GM18520 (cell line): Measurements from ENCODE around the gene HOXA10.

Experiments used
- ATAC-seq: cut with Tn5 transposase; IDR thresholded peaks from one replicate; pipeline ENCODE4 v1.9.1; 2021; ENCODE audit not compliant: unreplicated experiment

HOXA10 gene

DNA sequence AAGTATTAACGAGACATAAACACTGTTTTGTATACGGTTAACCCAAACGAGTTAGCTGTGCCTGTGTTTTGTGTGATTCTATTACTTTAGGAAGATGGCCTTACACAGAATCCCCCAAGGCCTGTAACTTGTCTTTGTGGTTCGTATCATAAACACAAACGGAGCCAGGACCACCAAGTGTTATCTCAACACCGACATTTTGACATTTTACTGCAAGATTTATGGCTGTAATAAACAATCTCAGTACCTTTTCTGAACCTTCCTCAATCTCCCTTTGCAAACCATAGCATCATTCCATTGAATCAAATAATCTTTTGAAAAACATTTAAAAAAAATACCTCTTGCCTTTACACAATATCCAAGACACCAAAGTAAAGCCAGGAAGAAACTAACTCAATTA is 41.1 kb downstream of the HOXA10 start:
- no peak for ATAC-seq

- ATAC-seq = no peak
These were observed 41.9 kb downstream of the HOXA10 start for GRCh38 chr7:27132214-27132613.

DNA sequence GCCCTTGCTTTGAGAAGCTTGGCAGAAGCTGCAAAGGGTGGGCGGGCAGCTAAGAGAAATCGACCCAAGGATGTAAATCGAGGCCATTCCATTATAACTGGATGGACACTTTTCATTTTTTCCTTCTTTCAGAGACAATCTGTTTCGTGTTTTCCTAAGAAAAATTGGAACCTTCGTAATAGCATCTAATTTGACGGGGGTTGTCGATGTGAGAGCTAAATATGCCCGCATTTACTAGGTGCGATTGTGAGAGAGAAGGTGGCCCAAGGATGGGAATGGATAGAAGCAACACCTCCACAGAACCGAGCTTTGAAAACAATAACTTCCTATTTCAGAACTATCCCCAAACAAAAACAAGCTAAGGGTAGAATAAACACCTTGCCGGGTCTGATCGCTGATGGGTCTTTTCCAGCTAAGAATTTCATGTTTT is 42.7 kb downstream of the HOXA10 start:
- no peak for ATAC-seq

DNA sequence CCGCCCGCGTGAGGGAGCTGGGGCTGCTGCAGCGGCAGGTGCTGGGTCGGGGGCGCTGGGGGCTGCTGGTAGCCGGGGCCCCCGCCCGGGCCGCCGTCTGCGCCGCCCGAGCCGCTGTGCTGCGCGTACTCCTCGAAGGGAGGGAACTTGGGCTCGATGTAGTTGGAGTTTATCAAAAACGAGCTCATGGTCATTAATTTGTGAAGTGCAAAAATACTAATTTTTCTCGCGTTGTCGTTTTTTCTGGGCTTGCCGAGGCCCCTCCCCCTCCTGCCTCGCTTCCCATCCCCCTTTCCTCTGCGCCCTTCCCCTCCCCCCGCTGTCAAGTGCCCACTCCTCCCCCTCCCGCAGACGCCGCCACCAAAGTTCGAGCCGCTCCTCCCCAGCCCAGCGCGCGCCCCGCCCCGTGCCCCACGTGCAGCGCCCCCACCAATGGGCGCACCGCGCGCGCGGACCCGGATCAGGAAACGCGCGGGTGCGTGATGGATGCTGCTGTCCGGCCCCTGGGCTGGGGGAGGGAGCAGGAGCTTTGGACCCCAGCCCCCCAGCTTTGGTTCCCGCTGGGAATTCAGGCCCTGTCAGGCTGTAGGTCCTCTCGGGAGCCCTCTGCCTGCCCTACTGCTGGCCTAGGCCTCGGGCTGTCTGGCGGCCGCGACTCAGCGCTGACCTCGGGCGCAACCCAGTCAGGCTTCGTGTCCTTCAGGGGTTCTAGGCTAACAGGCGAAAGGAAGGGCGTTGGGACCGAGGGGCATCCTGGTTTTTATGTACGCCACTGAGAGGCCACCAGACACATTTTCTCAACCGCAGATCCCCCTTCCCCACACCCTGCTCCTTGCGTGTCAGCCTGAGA is 43.4 kb downstream of the HOXA10 start, which contains the start of gene HOXA4:
TSS of gene HOXA4 (minus strand) at position 218 of the 850 bp plus-strand sequence. CDS start at position 194, 24 bp downstream.
- ATAC-seq = no peak

- no peak for ATAC-seq
These were observed 44.2 kb downstream of the HOXA10 start for GRCh38 chr7:27129729-27130539.

- no peak for ATAC-seq
These were observed 45.1 kb downstream of the HOXA10 start for GRCh38 chr7:27128776-27129728.

DNA sequence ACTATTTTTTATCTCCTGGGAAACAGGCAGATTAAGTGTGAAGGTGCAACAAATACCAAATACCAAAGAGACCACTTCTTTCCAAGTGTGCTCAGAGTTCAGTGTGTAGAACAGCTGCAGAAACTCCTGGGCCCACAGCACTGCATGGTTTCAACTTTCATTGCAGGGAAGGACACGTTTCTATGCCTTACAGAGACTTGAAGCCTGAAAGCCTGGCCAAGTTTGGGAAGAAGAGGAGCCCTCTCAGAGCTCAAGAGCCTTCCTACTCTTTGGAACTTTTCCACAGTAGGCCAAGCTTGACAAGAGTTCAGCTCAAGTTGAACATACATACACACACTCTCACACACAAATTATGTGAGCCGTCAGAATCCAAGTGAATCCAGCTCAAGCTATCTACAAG is 46.1 kb downstream of the HOXA10 start:
- no peak for ATAC-seq

GRCh38 chr7:27126596-27127327 is 47.4 kb downstream of the HOXA10 start:
- no peak for ATAC-seq

DNA sequence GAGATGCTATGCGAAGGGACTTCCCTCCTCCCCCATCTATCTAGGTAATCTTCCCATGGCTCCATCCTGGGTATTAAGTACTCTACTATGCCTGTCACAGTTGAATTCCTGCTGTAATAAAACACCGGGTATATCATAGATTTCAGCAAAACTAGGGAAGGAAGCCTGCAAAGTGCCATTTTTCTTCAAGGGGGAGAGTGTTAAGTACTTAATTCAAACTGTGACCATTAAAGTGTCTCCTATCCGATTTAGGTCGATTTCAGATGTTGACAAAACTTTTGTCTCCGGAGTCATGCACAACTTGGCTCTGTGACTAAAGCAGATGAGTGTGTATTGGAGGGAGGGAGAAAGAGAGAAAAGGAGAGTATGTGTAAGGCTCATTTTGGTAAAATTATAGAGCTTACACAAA is 48.1 kb downstream of the HOXA10 start:
- ATAC-seq = no peak

DNA sequence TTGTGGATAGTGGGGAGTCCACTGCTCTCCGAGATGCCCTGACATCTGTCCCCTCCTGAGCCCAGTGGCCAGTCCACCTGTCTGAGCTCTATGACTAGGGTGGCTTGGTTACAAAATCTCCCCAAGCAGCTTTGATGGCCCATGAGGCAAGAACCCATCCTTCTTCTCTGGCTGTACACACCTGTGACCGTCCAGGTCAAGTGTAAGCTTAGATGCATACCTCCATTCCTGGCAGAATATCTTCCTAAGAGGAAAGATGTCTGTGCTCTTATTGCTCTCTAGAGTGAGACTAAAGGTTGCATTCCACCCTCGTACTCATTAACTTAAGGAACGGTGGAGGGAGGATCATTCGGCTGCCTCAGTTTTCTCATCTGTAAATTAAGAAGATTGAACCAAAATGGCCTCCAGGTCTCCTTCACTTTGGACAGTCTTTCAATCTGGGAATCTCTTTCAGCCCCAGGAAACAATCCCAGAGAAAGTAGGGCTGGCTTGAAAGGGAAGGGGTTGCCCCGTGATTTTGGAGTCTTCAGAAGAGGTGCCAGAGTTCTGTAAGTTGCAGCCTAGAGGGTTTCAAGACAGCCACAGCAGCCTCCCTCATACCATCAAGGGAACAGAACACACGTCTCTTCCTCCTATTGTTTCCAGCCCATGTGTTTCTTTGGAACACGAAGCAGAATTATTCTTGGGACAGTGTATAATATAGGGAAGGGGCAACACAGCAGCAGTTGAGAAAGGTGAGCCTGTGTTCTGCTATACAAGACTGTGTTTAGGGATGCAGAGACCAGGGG is 49.0 kb downstream of the HOXA10 start:
- no peak for ATAC-seq

DNA sequence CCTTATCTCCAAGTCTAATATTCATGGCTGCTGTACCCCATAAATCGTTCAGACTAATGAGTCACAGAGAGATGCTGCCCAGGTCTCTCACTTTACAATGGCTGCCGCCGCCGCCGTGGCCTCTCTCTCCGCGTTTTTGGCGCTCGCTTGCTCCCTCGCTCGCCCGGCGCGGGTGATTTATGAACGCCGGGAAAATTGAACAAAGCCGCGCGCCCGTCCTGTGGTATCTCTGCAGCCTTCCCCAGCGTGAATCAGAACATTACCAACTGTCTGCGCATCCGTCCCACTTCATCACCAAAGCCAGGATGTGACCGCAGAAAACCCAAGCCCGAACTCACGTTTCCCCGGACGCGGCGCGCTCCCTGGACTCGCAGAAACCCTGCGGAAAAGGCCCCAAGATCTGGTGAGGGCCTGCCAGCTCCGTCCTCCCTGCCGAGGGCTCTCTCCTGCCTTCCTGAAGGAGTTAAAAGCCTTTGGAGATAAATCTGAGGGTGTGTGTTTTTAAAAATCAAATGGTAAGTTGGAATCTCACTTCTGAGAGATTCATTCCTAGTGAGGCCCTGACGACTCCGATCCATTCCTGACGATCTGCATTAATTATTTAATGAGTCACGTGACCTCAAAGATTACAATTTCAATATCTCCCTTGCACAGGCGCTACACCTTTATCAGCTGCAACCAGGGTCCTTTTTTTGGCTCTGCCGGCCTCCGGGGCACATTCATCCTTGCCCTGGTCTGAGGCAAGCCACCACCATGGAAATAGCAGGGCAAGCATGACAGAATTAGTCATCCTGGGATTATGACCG is 49.8 kb downstream of the HOXA10 start:
- no peak for ATAC-seq

GRCh38 chr7:27123477-27124053 is 50.6 kb downstream of the HOXA10 start:
- no peak for ATAC-seq

GRCh38 chr7:27123007-27123476 is 51.1 kb downstream of the HOXA10 start:
- ATAC-seq = no peak

DNA sequence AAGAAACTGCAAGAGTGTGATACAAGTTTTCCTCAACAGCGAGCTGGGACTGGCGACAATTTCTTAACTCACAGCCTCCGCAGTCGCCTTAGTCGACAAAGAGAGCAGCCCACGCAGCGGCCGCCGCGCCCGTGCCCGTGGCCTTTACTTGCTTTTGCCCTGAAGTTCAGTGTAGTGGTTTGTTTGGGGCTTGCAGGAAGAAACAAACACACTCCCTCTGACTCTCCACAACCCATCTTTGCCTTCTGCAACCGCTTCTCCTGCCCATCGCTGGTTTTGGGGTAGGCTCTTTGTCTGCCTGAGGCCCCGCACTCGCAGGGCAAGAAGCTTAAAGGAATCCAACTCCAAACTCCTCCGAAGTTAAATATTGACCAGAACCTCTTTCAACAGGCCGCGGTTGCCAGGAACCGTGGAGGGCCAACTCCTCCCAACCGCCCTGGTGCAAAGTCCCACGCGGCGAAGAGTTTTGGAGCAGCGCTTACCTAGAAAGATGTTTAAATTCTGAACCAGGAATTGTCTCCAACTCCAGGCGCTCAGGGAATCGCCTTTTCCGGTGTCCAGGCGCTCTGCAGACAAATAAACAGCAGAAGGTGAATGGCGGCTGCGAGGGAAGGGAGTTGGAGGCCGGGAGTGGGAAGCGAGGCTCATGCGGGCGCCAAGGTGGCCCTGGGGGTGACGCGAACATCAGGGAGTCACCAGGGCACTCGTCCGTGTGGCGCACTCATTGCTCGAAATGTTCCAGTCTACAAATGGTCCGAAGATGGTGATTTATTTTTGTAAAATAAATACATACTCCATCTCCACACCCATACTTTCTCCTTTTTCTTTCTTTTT is 51.8 kb downstream of the HOXA10 start:
- no peak for ATAC-seq

DNA sequence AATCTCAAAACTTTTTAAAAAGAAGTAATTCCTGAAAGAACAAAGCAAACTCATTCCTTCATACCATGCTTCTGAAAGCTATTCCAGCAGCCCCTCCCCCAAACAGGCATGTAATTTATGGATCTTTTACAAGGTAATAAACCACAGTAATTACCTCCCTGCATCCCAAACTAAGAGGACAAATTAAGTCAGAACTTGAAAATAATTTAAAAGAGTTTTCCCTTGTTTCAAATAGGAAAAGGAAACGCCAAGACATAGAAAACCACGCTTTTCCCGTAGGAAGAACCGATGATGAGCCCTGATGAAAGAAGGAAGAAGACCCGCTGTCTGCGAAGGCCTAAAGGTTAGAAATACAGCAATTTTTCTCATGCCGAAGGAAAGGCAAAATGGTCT is 52.4 kb downstream of the HOXA10 start:
- ATAC-seq = no peak
